Esophagus muscularis mucosa (tissue), 4 donors: Measurements from ENCODE around the gene STK16. TPM values are rescaled to one million over a fixed set of nuclear protein-coding genes. Genes with fewer than 3 reads are reported as not detected.

Experiments
- DNase-seq: peaks from one replicate; pipeline ENCODE4 v3.0.0-alpha.2; 2017; ENCODE audit errors: extremely low spot score
- H3K27ac ChIP-seq, 4 donors: fragments of 200-600 bp; sonication (generic); replicated peaks in 1 of 4; 1 replicate in 3 of 4; 2 replicates in 1 of 4; pipeline ENCODE4 v1.5.1; 2016 to 2019; ENCODE audit warnings: mild to moderate bottlenecking in 1 of 4
- H3K27me3 ChIP-seq, 4 donors: fragments of 200-600 bp; sonication (generic); one replicate each; pipeline versions ENCODE4 v1.5.1 to v1.6.0; 2016 to 2019
- H3K36me3 ChIP-seq, 4 donors: fragments of 200-600 bp; sonication (generic); one replicate each; pipeline ENCODE4 v1.5.1; 2016 to 2019
- H3K4me1 ChIP-seq, 4 donors: fragments of 200-600 bp; sonication (generic); one replicate each; pipeline ENCODE4 v1.5.1; 2016 to 2019
- H3K4me3 ChIP-seq, 4 donors: fragments of 200-600 bp; sonication (generic); 1 replicate in 2 of 4; 2 replicates in 2 of 4; pipeline ENCODE4 v1.5.1; 2016 to 2019; ENCODE audit warnings: mild to moderate bottlenecking in 4 of 4, moderate library complexity in 1 of 4
- H3K9me3 ChIP-seq, 4 donors: fragments of 200-600 bp; sonication (generic); 1 replicate in 3 of 4; 2 replicates in 1 of 4; pipeline ENCODE4 v1.5.1; 2016 to 2019
- EP300 ChIP-seq: sonication (generic); formaldehyde crosslinking; IDR thresholded peaks from one replicate; pipeline ENCODE4 v1.6.1; 2017; ENCODE audit warnings: antibody characterized with exemption
- POLR2A ChIP-seq: fragments of 450-650 bp; IDR thresholded peaks from one replicate; pipeline ENCODE4 v1.6.1; 2017; ENCODE audit warnings: antibody characterized with exemption, moderate library complexity, mild to moderate bottlenecking, low read depth
- POLR2AphosphoS5 ChIP-seq, 2 donors: sonication (generic); formaldehyde crosslinking; IDR thresholded peaks; one replicate each; pipeline ENCODE4 v1.6.1; 2017; ENCODE audit warnings: antibody characterized with exemption in 2 of 2
- WGBS: methylation state at CpG from one replicate; pipeline ENCODE4 v1.1.5; 2018; 5-methylcytosine and 5-hydroxymethylcytosine counted together
- intact Hi-C: fragments of 100-400 bp; cut with DNase I; formaldehyde crosslinking; loops from one replicate; pipeline ENCODE4 v1.15.1; 2023
- total RNA-seq, 4 donors: library from RNA; depleted of rRNA; stranded (reverse); fragments of >200 nt; gene quantifications; one replicate each; pipeline versions ENCODE4 v1.1.0 to v1.2.1, GENCODE V29; 2016
- TF ChIP-seq, protein P1 (sequence below), 3 experiments: fragments of 200-600 bp in 2 of 3; fragments of 450-650 bp in 1 of 3; sonication (generic) in 2 of 3; IDR thresholded peaks; one replicate each; pipeline ENCODE4 v1.5.1; 2017 to 2019; ENCODE audit warnings: antibody characterized with exemption in 3 of 3, mild to moderate bottlenecking in 2 of 3, moderate library complexity in 1 of 3

STK16 gene
- total RNA-seq, 4 donors from 2014 or later, result 12.8 to 21.6 (median 16.7) TPM

GRCh38 chr2:219261024-219261855, 16.0 kb downstream of the STK16 start:
- no peak for DNase-seq
- H3K4me3 ChIP-seq, result no peak overlapping the region
- intact Hi-C loops, result loop anchor here (5.0 kb wide), 1 partner anchor 41 kb away; no protein-coding TSS in a partner anchor
- no peaks in the 10 kb centered on the region for H3K9me3 ChIP-seq
- H3K27ac ChIP-seq, result no peak overlapping the region
- 60% methylated on average over 5 of the region's 5 CpGs for WGBS
- TF ChIP-seq EP300 (no peak), POLR2AphosphoS5 (IDR thresholded peaks at IDR 0.05) (no peak), POLR2A (no peak)
- TF ChIP-seq, protein P1, sequence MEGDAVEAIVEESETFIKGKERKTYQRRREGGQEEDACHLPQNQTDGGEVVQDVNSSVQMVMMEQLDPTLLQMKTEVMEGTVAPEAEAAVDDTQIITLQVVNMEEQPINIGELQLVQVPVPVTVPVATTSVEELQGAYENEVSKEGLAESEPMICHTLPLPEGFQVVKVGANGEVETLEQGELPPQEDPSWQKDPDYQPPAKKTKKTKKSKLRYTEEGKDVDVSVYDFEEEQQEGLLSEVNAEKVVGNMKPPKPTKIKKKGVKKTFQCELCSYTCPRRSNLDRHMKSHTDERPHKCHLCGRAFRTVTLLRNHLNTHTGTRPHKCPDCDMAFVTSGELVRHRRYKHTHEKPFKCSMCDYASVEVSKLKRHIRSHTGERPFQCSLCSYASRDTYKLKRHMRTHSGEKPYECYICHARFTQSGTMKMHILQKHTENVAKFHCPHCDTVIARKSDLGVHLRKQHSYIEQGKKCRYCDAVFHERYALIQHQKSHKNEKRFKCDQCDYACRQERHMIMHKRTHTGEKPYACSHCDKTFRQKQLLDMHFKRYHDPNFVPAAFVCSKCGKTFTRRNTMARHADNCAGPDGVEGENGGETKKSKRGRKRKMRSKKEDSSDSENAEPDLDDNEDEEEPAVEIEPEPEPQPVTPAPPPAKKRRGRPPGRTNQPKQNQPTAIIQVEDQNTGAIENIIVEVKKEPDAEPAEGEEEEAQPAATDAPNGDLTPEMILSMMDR (IDR thresholded peaks at IDR 0.05), result no peak
- H3K4me1 ChIP-seq, result no peaks in the 10 kb centered on the region
- H3K36me3 ChIP-seq, result no peaks in the 10 kb centered on the region
- H3K27me3 ChIP-seq, result peaks cover 0 to 30% (median 0%) of the 10 kb centered on the region in 4 donors

DNA sequence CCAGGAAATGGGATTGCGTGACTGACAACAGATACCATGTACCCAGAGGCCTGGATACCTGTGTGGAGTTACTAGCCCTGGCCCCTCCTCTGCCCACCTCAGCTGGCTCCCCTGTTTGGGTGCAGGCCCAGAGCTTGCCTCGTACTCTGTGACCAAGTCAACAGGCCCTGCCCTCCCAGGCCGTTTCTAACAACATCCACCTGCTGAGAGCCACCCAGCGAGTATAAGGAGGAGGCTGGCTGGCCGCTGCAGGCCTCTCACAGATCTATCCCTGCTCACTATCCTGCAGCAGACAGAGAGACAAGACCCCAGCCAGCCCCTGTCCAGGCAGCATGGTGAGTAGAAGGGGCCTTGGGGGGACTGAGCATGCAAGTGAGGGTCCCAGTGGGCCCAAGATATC, 21.0 kb downstream of the STK16 start:
- Histone ChIP-seq H3K27me3 (peaks cover 0 to 11% (median 0%) of the 10 kb centered on the region in 4 donors), H3K4me3 (no peak overlapping the region), H3K4me1 (no peaks in the 10 kb centered on the region), H3K27ac (no peak overlapping the region), H3K9me3 (no peaks in the 10 kb centered on the region), H3K36me3 (no peaks in the 10 kb centered on the region)
- TF ChIP-seq POLR2A (no peak), EP300 (no peak), POLR2AphosphoS5 (IDR thresholded peaks at IDR 0.05) (no peak)
- TF ChIP-seq, protein P1 (IDR thresholded peaks at IDR 0.05), result no peak
- no peak for DNase-seq
- intact Hi-C loops, result no loop called here
- WGBS, result 83% methylated on average over 4 of the region's 5 CpGs

- Histone ChIP-seq H3K4me3 (no peak overlapping the region), H3K27ac (no peak overlapping the region), H3K9me3 (no peaks in the 10 kb centered on the region), H3K4me1 (no peaks in the 10 kb centered on the region), H3K36me3 (no peaks in the 10 kb centered on the region), H3K27me3 (peaks cover 0 to 5% (median 0%) of the 10 kb centered on the region in 4 donors)
- intact Hi-C loops, result no loop called here
- 100% methylated on average over 1 of the region's 1 CpG for WGBS
- no peak for DNase-seq
- TF ChIP-seq EP300, result no peak
- TF ChIP-seq, protein P1 (IDR thresholded peaks at IDR 0.05), result no peak
Observed at GRCh38 chr2:219266886-219267285, 21.6 kb downstream of the STK16 start.

- Histone ChIP-seq H3K4me3 (no peak overlapping the region), H3K9me3 (no peaks in the 10 kb centered on the region), H3K36me3 (no peaks in the 10 kb centered on the region), H3K27ac (no peak overlapping the region), H3K4me1 (no peaks in the 10 kb centered on the region), H3K27me3 (no peaks in the 10 kb centered on the region)
- TF ChIP-seq, protein P1 (IDR thresholded peaks at IDR 0.05), result no peak
- TF ChIP-seq EP300, result no peak
- no peak for TF ChIP-seq POLR2A
- TF ChIP-seq POLR2AphosphoS5 (IDR thresholded peaks at IDR 0.05), result no peak
- intact Hi-C loops, result no loop called here
- no peak for DNase-seq
- WGBS, result 90% methylated on average over 2 of the region's 2 CpGs
Observed at GRCh38 chr2:219268294-219268693, 23.0 kb downstream of the STK16 start.
